SK-N-SH (cell line): ENCODE data around the gene ZER1. TPM values are rescaled to one million over a fixed set of nuclear protein-coding genes. Genes with fewer than 3 reads are reported as not detected.

ENCODE experiments used
- CTCF ChIA-PET: fragments of 300-600, 350-600 bp; formaldehyde crosslinking; extraction: SDS; loops from one replicate; lab custom pipeline; 2021; lab: Yijun Ruan, JAX
- POLR2A ChIA-PET: fragments of 350-600 bp; sonication (Branson Sonifier 250); formaldehyde crosslinking; extraction: SDS; loops from one replicate; lab custom pipeline; 2020; ENCODE audit warnings: antibody characterized with exemption, inconsistent platforms; lab: Yijun Ruan, JAX
- DNase-seq: peaks from one replicate; pipeline ENCODE4 v3.0.0; 2012
- H2AFZ ChIP-seq: fragments of 200-600 bp; sonication (generic); 2 replicates; pipeline ENCODE4 v1.8.1; 2016; ENCODE audit warnings: antibody characterized with exemption, mild to moderate bottlenecking, low read depth
- H3F3A ChIP-seq: fragments of 200-600 bp; sonication (generic); replicated peaks from 2 replicates; pipeline ENCODE3; 2016; ENCODE audit warnings: antibody characterized with exemption, mild to moderate bottlenecking; ENCODE audit not compliant: insufficient read depth
- H3K27ac ChIP-seq, 2 experiments: fragments of 200-500 bp in 1 of 2; fragments of 200-600 bp in 1 of 2; sonication (Bioruptor generic) in 1 of 2; sonication (generic), shearing (Covaris generic) in 1 of 2; 2 replicates each; pipeline versions ENCODE4 v1.5.1 to v1.6.1; 2014 to 2016; ENCODE audit warnings: low read depth in 2 of 2, inconsistent platforms in 1 of 2, low read length in 1 of 2, mild to moderate bottlenecking in 1 of 2, mixed read lengths in 1 of 2
- H3K27me3 ChIP-seq: fragments of 200-600 bp; sonication (generic), shearing (Covaris generic); 2 replicates; pipeline ENCODE4 v1.6.1; 2016; ENCODE audit warnings: mixed run types; ENCODE audit not compliant: insufficient read depth
- H3K36me3 ChIP-seq, 2 experiments: fragments of 200-500 bp in 1 of 2; fragments of 200-600 bp in 1 of 2; sonication (Bioruptor generic) in 1 of 2; sonication (generic) in 1 of 2; replicated peaks in 1 of 2; 2 replicates each; pipeline versions ENCODE3 to v1.5.1; 2014 to 2016; ENCODE audit warnings: low read length in 1 of 2, mild to moderate bottlenecking in 1 of 2; ENCODE audit not compliant: insufficient read depth in 2 of 2, control insufficient read depth in 1 of 2
- H3K4me1 ChIP-seq, 2 experiments: fragments of 200-500 bp in 1 of 2; fragments of 200-600 bp in 1 of 2; sonication (Bioruptor generic) in 1 of 2; sonication (generic), shearing (Covaris generic) in 1 of 2; 2 replicates each; pipeline versions ENCODE4 v1.5.1 to v1.6.1; 2014 to 2016; ENCODE audit warnings: low read depth in 1 of 2, low read length in 1 of 2, mixed run types in 1 of 2; ENCODE audit not compliant: insufficient read depth in 2 of 2, control insufficient read depth in 1 of 2
- H3K4me2 ChIP-seq: fragments of 200-600 bp; sonication (generic), shearing (Covaris generic); 2 replicates; pipeline ENCODE4 v1.6.1; 2017; ENCODE audit warnings: mixed run types
- H3K4me3 ChIP-seq, 2 experiments: fragments of 200-500 bp in 1 of 2; fragments of 200-600 bp in 1 of 2; sonication (Bioruptor generic) in 1 of 2; sonication (generic), shearing (Covaris generic) in 1 of 2; 2 replicates each; pipeline versions ENCODE4 v1.5.1 to v1.8.1; 2014 to 2016; ENCODE audit warnings: low read depth in 2 of 2, inconsistent platforms in 1 of 2, low read length in 1 of 2, mild to moderate bottlenecking in 1 of 2, mixed read lengths in 1 of 2, moderate library complexity in 1 of 2
- H3K79me2 ChIP-seq: fragments of 200-600 bp; sonication (generic); 2 replicates; pipeline ENCODE4 v1.8.1; 2017; ENCODE audit warnings: mild to moderate bottlenecking; ENCODE audit not compliant: insufficient read depth
- H3K9ac ChIP-seq: fragments of 200-600 bp; sonication (generic); 2 replicates; pipeline ENCODE4 v1.6.1; 2017; ENCODE audit warnings: mixed run types
- H3K9me2 ChIP-seq: fragments of 200-600 bp; sonication (generic); 2 replicates; pipeline ENCODE4 v1.6.1; 2017; ENCODE audit warnings: mixed run types
- H3K9me3 ChIP-seq: fragments of 200-600 bp; sonication (generic); 2 replicates; pipeline ENCODE4 v1.6.1; 2017; ENCODE audit warnings: mixed run types, mild to moderate bottlenecking, moderate library complexity
- H4K20me1 ChIP-seq: fragments of 200-600 bp; sonication (generic); 2 replicates; pipeline ENCODE4 v1.6.1; 2017; ENCODE audit warnings: mild to moderate bottlenecking, mixed run types; ENCODE audit not compliant: insufficient read depth
- CTCF ChIP-seq: fragments of 200-600 bp; sonication (generic); IDR thresholded peaks from 2 replicates; pipeline ENCODE4 v1.6.1; 2017; ENCODE audit warnings: antibody characterized with exemption, mild to moderate bottlenecking, moderate library complexity
- ELF1 ChIP-seq: IDR thresholded peaks from 2 replicates; pipeline ENCODE4 v1.4.0; 2012
- EZH2phosphoT487 ChIP-seq: fragments of 200-600 bp; sonication (generic); IDR thresholded peaks from 2 replicates; pipeline ENCODE4 v1.6.1; 2017; ENCODE audit warnings: low read depth, mixed run types, mild to moderate bottlenecking, antibody characterized with exemption, moderate library complexity, borderline replicate concordance
- FOSL2 ChIP-seq: IDR thresholded peaks from 2 replicates; pipeline ENCODE4 v1.4.0; 2012; ENCODE audit warnings: low read depth, mild to moderate bottlenecking, moderate library complexity, borderline replicate concordance
- FOXJ3 ChIP-seq: sonication (generic); formaldehyde crosslinking; IDR thresholded peaks from 2 replicates; pipeline ENCODE4 v1.5.1; 2020; ENCODE audit warnings: mild to moderate bottlenecking, missing genetic modification reagents
- FOXM1 ChIP-seq: IDR thresholded peaks from 2 replicates; pipeline ENCODE4 v1.4.0; 2012; ENCODE audit warnings: low read depth, mild to moderate bottlenecking
- GABPA ChIP-seq: IDR thresholded peaks from 2 replicates; pipeline ENCODE4 v1.4.0; 2012; ENCODE audit warnings: low read depth, mild to moderate bottlenecking
- JUND ChIP-seq: IDR thresholded peaks from 2 replicates; pipeline ENCODE4 v1.4.0; 2012
- NFIC ChIP-seq: IDR thresholded peaks from 2 replicates; pipeline ENCODE4 v1.4.0; 2012; ENCODE audit warnings: borderline replicate concordance
- PBX3 ChIP-seq: IDR thresholded peaks from 2 replicates; pipeline ENCODE4; 2012
- POLR2AphosphoS5 ChIP-seq: IDR thresholded peaks from 2 replicates; pipeline ENCODE4 v1.6.1; 2012; ENCODE audit warnings: low read depth, low read length
- RAD21 ChIP-seq: IDR thresholded peaks from 2 replicates; pipeline ENCODE4 v1.6.1; 2012; ENCODE audit warnings: mild to moderate bottlenecking, low read length
- REST ChIP-seq: IDR thresholded peaks from 2 replicates; pipeline ENCODE4 v1.6.1; 2012; ENCODE audit warnings: mild to moderate bottlenecking, low read depth, low read length, moderate library complexity
- RFX5 ChIP-seq: IDR thresholded peaks from 2 replicates; pipeline ENCODE4 v1.6.1; 2012; ENCODE audit warnings: mild to moderate bottlenecking, improper control_type of control experiment, low read length
- RXRA ChIP-seq: IDR thresholded peaks from 2 replicates; pipeline ENCODE4 v1.4.0; 2012; ENCODE audit warnings: low read depth, mild to moderate bottlenecking, borderline replicate concordance
- SIN3A ChIP-seq: IDR thresholded peaks from 2 replicates; pipeline ENCODE4 v1.6.1; 2012; ENCODE audit warnings: low read depth, mild to moderate bottlenecking, low read length, moderate library complexity, borderline replicate concordance
- TAF1 ChIP-seq: IDR thresholded peaks from 2 replicates; pipeline ENCODE4 v1.6.1; 2012; ENCODE audit warnings: low read depth, mild to moderate bottlenecking, low read length, moderate library complexity, borderline replicate concordance
- TEAD4 ChIP-seq: IDR thresholded peaks from 2 replicates; pipeline ENCODE4 v1.4.0; 2012; ENCODE audit warnings: mild to moderate bottlenecking, borderline replicate concordance; ENCODE audit not compliant: insufficient read depth
- YY1 ChIP-seq: IDR thresholded peaks from 2 replicates; pipeline ENCODE4 v1.4.0; 2012; ENCODE audit warnings: low read depth, mild to moderate bottlenecking
- WGBS: methylation state at CpG from one replicate; pipeline ENCODE4 v1.1.6; 2017; ENCODE audit warnings: low lambda C conversion rate; 5-methylcytosine and 5-hydroxymethylcytosine counted together
- polyA plus RNA-seq, 3 experiments: library from polyadenylated mRNA; depleted of rRNA; stranded (reverse); fragments of >200 nt; gene quantifications; 2 replicates each; pipeline ENCODE4 v1.2.3, GENCODE V29; 2012

The ZER1 gene
- polyA plus RNA-seq, 1 of the 3 experiments (the other 2 are of a cell fraction), result 30.9 TPM

- CTCF ChIA-PET, result interaction anchor here (0.9 to 1.0 kb wide), 2 partner anchors 19 to 131 kb away, joined by 4 read pairs; no protein-coding TSS in a partner anchor
- Histone ChIP-seq H3K9me3 (no peaks in the 10 kb centered on the region), H3F3A (no peaks in the 10 kb centered on the region), H3K36me3 (no peaks in the 10 kb centered on the region), H2AFZ (no peak overlapping the region), H3K79me2 (no peaks in the 10 kb centered on the region), H3K9me2 (no peaks in the 10 kb centered on the region), H3K9ac (no peak overlapping the region), H3K4me2 (no peak overlapping the region), H3K27me3 (no peaks in the 10 kb centered on the region), H3K27ac (no peak overlapping the region), H4K20me1 (no peaks in the 10 kb centered on the region), H3K4me1 (peaks cover 0 to 3% of the 10 kb centered on the region in 2 experiments; a peak in 1 of 4 replicates), H3K4me3 (no peak overlapping the region)
- 96% methylated on average over 4 of the region's 19 CpGs for WGBS
- DNase-seq, result no peak
- no peak for TF ChIP-seq RXRA
- no peak for TF ChIP-seq CTCF
- no peak for TF ChIP-seq TEAD4
- no peak for TF ChIP-seq FOXJ3
- TF ChIP-seq RAD21, result no peak
- no peak for TF ChIP-seq YY1
- no peak for TF ChIP-seq TAF1
- TF ChIP-seq EZH2phosphoT487, result no peak
- TF ChIP-seq SIN3A, result no peak
- TF ChIP-seq ELF1, result no peak
- no peak for TF ChIP-seq FOSL2
- TF ChIP-seq GABPA, result no peak
- no peak for TF ChIP-seq RFX5
- no peak for TF ChIP-seq FOXM1
- no peak for TF ChIP-seq NFIC
- no peak for TF ChIP-seq PBX3
- no peak for TF ChIP-seq POLR2AphosphoS5
- TF ChIP-seq JUND, result no peak
- no peak for TF ChIP-seq REST
- POLR2A ChIA-PET, result no interaction called here
Measured at GRCh38 chr9:128713941-128714573, 57.7 kb downstream of the ZER1 start.
